Tongue (tissue), 3 donors: ENCODE measurements around the gene CRYBG1. TPM values are rescaled to one million over a fixed set of nuclear protein-coding genes. Genes with fewer than 3 reads are reported as not detected.

ENCODE experiments used
- DNase-seq: peaks from one replicate; pipeline ENCODE4 v3.0.0-alpha.2; 2015
- small RNA-seq: library from RNA; depleted of rRNA; stranded (forward); fragments of <200 nt; gene quantifications from one replicate; pipeline ENCODE3, GENCODE V24; 2014; ENCODE audit warnings: low replicate concordance
- total RNA-seq: library from RNA; depleted of rRNA; stranded (reverse); fragments of >200 nt; gene quantifications from one replicate; pipeline ENCODE4 v1.2.3, GENCODE V29; 2014

The CRYBG1 gene
- total RNA-seq, 1 donor from 2014 or later = 18.7 TPM

DNA sequence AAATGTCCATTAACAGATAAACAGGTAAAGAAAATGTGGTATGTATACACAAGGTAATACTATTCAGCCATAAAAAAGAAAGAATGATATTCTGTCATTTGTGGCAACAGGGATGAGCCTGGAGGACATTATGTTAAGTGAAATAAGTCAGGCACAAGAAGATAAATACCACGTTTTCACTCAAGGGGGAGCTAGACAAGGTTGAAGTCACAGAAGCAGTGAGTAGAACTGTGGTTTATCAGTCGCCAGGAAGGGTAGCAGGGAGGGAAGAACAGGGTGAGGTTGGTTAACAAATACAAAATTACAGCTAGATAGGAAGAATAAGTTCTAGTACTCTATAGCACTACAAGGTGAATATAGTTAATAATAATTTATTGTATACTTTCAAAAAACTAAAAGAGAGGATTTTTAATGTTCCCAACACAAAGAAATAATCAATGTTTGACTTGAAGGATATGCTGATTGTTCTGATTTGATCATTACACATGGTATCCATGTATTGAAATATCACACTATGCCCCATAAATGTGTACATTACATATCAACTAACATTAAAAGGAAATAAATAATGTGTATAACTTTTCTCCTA lies 247.7 kb downstream of the CRYBG1 start:
- DNase-seq = peak; percentile 48

GRCh38 chr6:106609699-106610098 lies 249.2 kb downstream of the CRYBG1 start:
- peak; percentile 48 for DNase-seq

DNA sequence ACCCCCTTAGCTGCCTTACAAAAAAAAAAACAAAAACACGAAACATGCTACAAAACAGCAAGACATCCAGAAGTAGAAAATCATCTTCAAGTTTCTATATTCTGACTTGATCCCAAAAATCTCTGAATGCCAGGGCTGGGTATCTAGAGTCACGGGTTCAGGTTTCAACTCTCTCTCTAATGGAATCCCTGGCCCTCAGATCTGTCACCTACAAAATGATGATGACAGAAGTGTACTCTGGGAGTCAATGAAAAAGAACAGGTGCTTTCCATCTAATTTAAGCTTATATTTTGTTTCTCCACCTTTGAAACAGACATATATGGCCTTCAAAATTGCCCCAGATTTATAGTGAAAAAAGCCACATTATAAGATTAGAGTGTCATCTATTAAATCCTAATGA lies 250.5 kb downstream of the CRYBG1 start:
- peak; percentile 16 for DNase-seq

DNA sequence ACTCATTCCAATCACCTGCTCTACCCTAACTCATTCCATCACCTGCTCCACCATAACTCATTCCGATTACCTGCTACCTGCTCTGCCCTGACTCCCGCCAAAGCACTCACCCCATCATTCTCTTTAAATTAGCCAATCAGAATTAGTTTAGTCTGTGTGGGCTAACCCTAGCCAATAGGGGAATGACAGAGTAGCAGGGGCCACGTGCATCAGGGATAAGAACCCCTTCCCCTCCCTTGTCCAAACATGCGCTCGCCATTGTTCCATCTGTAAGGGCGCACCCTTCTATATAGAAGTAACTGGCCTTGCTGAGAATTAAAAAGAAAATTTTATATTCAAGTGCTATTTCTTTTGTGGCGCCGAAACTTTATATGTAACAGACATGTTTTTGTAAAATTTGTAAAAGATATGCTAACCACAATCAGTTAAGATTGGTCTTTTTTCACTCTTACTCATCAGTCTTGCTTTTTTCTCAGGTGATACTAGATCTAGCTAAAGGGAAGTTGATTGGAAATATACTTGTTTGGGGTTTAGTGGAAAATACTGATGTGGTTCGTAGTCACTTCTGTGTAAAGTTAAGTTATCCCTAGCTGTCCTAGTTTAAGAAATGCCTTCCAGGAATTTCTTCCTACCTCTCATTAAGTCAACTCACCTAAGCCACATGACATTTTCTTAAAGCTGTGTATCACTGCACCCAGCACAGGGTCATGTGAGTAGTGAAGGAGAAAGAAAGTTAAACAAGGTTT lies 252.3 kb downstream of the CRYBG1 start:
- no peak for DNase-seq

DNA sequence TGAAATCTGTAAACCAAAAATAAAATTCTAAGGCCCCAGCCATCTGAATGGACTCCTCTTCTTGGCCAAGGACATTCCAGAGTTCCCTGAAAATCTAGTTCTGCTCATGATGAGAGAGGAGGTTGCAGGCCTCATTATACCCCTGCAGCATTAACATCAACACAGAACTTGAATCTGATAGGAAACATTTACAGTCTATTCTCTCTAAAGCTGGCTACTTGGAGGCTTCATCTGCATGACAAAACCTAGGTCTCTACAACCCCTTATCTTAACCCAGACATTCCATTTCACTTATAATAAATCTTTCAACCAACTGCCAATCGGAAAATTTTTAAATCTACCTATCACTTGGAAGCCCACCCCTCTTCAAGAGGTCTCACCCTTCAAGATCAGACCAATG lies 253.1 kb downstream of the CRYBG1 start:
- no peak for DNase-seq

DNA sequence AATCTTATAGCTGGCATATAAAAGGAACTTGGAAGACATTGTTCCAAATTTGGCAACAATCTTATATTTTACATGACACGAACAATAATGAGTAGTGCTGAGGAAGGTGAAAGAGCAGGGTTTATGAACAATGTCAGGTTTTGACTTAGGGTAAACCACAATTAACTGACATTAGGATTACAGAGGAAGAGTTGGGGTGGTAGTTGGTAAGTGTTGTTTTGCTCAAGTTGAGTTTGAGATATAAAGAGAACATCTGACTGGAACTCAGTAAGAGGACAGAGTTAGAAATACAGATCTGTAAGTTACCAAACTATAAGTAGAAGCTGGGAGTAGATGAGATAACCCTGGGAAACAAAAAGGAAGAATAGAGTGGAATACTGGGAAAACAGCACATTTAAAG lies 253.6 kb downstream of the CRYBG1 start:
- DNase-seq = no peak

DNA sequence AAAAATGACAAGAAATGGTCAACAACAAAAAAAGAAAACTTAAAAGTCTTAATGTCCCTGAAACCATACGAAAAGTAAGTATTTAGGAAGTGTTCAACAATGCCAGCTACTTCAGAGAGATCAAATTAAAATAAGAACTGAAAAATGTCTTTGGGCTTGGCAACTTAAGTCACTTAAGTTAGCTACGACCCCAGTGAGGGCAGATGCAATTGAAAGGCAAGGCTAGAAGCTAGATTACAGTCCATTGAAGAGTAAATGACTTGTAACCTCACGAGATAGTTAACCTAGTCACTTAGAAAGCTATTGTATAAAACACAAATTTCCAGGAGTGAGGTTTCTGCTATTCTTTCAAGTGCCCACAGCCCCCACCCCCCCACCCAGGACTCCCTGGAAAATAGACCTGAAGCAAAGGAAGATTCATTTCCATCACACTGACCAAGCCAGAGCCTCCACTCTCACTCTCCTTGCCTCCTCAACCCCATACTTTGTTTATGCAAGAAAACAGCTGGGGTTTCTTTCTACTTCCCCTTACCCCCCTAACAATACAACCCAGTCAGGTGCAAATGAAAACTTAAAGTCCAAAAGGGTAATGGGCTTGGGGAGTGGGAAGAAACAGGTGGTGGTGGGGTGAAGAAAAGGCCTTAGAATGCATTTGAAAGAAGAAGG lies 254.2 kb downstream of the CRYBG1 start:
- no peak for DNase-seq

DNA sequence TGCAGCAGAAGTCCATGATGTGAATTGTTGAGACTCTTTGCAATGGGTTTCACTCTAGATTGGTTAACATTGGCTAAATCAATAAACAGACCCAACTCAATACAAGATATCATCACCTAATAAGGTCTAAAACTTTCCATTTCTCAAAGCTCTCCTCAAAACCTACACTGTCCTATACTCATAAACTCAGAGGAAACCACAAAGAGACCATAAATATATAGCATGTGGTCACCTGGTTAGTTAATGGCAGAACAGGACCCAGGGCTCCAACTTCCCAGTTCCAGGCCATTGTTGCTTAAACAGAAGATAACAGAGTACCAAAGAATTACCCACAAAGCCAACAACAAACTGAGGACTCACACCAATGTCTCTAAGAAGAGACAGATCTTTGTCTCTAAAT lies 256.8 kb downstream of the CRYBG1 start:
- DNase-seq = no peak

- no peak for DNase-seq
Measured at GRCh38 chr6:106617857-106618256, 257.3 kb downstream of the CRYBG1 start.

DNA sequence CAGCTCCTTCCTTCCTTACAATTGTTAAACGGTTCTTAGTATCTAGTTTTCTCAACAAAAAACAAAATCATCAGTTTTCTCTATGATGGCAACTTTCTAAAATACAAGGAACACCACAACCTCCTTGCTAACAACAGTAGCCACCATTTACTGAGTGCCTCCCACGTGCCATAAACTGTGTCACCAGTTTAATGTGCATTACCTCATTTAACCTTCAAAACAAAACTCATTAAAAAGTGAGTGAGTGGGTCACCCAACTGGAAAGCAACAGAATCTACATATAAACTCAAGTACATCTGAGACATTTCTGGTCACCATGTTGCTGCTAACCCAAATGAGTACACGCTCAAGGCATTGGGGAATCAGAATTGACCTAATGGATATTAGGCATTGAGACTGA lies 257.8 kb downstream of the CRYBG1 start:
- no peak for DNase-seq

- no peak for DNase-seq
Measured at GRCh38 chr6:106619223-106619622, 258.7 kb downstream of the CRYBG1 start.

- no peak for DNase-seq
Measured at GRCh38 chr6:106620931-106621672, 260.6 kb downstream of the CRYBG1 start.

Small RNAs within 50 kb of the gene (small RNA-seq; reads per million reads assigned to genes)
- gene RF00019 = not detected
- 0.05 reads per million for gene RNA5SP211
- gene RNU6-527P = not detected

Other genes with a start within 250 kb of the CRYBG1 start
- gene ATG5, start 35.0 kb upstream of the CRYBG1 start, total RNA-seq = 45.3 TPM